A673 (cell line): ENCODE measurements around the gene DHRSX.
"Not testable (repeated sequence)": the region's sequence is repeated elsewhere in the genome, so short reads cannot be mapped to it uniquely, and the experiment has no call there.

Experiments used
- CTCF ChIP-seq: fragments of 300-800, 200-600 bp; sonication (generic); conservative IDR thresholded peaks from 2 replicates; pipeline ENCODE4 v1.5.1; 2017; ENCODE audit warnings: low read depth, mild to moderate bottlenecking, antibody characterized with exemption, low read length, moderate library complexity, mixed read lengths
- EZH2 ChIP-seq: fragments of 200-600 bp; sonication (generic); IDR thresholded peaks from 2 replicates; pipeline ENCODE4 v1.6.1; 2017; ENCODE audit warnings: borderline replicate concordance, low read depth, mild to moderate bottlenecking, mixed read lengths, antibody characterized with exemption, low read length; ENCODE audit not compliant: poor library complexity, severe bottlenecking

GRCh38 chrX:2469852-2470251 is 30.9 kb downstream of the DHRSX start:
- not testable (repeated sequence) for TF ChIP-seq EZH2, CTCF
